WI38 (cell line): Measurements from ENCODE around the gene PRR35.

Source experiments
- H3K4me3 ChIP-seq: 2 replicates; pipeline ENCODE4 v1.5.1; 2011; ENCODE audit warnings: low read depth, mild to moderate bottlenecking, control low read depth, low read length
- CTCF ChIP-seq: IDR thresholded peaks from 2 replicates; pipeline ENCODE4 v1.5.1; 2012; ENCODE audit warnings: low read depth, mild to moderate bottlenecking, control low read depth, low read length

The PRR35 gene

GRCh38 chr16:576197-576822 lies 16.1 kb downstream of the PRR35 start:
- H3K4me3 ChIP-seq, result no peak overlapping the region
- TF ChIP-seq CTCF, result no peak

GRCh38 chr16:576823-577201 lies 16.6 kb downstream of the PRR35 start:
- no peak for TF ChIP-seq CTCF
- no peak overlapping the region for H3K4me3 ChIP-seq

GRCh38 chr16:577796-578195 lies 17.6 kb downstream of the PRR35 start:
- TF ChIP-seq CTCF, result no peak
- H3K4me3 ChIP-seq, result no peak overlapping the region

- no peak for TF ChIP-seq CTCF
- no peak overlapping the region for H3K4me3 ChIP-seq
Observed at GRCh38 chr16:578232-578869, 18.2 kb downstream of the PRR35 start.

GRCh38 chr16:578870-579405 lies 18.7 kb downstream of the PRR35 start:
- peak; percentile 83 for TF ChIP-seq CTCF
- H3K4me3 ChIP-seq, result no peak overlapping the region

GRCh38 chr16:580141-580945 lies 20.1 kb downstream of the PRR35 start:
- no peak overlapping the region for H3K4me3 ChIP-seq
- no peak for TF ChIP-seq CTCF
